Stimulated activated CD8-positive, alpha-beta memory T cell treated with anti-CD3 and anti-CD28 coated beads, Interleukin-15, amount 100 ng/mL, for 24 hours (primary cell): ENCODE measurements around the gene IFT27.
"Not testable (repeated sequence)": the region's sequence is repeated elsewhere in the genome, so short reads cannot be mapped to it uniquely, and the experiment has no call there.

ENCODE experiments used
- DNase-seq: peaks from one replicate; pipeline ENCODE4 v3.0.0-alpha.2; 2020; ENCODE audit warnings: low read depth

Gene IFT27

DNA sequence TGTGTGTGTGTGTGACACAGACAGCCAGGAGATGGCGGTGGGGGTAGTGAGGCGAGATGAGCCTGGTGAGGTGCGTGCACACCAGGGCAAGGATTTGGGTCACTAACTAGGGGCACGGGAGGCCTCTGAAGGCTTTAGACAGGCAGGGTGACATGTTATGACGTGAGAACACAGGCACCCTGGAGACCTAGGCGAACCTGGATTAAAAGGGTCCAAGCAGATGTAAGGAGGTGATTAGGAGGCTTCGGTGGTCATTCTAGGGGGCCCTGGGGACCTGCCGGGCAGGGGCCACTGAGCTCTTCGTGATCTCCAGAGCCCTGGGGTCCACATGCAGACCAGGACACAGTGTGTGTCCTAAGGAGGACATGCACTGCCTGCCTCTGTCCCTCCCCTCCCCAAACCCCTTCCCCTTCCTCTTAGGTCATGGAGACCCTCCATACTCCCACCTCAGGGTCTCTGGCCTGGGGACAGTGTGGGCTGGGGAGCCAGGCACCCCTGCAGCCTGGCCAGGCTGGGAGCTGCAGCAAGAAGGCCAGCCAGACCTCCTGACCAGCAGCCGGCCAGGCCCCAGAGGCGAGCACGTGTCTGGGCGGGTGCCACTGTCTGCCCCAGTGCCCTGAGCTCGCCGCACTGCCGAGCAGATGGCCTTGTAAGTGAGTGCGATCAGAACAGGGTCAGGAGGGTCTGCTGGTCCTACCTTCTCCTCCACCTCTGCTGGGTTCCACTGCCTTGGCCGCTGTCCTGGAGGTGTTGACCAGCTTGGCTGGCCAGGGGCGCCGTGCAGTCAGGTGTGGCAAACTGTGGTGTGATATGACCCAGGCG, 32.1 kb downstream of the IFT27 start:
- DNase-seq: no peak

DNA sequence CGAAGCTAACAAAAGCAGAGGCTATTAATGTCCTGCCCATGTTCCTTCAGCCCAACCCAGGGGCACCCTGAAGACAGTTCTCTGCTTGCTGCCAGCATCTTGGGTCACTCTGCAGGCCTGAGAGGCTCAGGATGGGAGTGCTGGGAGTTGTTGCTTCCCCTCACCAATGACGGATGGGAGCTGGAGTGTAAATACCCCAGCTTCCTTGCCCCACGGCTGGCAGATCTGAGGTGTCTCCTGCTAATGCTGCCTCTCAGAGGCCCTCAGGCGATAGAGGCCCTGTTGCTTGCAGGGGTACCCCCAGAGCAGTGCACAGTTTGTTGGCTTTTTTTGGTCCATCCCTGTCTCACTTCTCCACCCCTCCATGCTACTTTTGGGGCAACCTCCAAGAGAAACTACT, 32.9 kb downstream of the IFT27 start:
- DNase-seq: no peak

DNA sequence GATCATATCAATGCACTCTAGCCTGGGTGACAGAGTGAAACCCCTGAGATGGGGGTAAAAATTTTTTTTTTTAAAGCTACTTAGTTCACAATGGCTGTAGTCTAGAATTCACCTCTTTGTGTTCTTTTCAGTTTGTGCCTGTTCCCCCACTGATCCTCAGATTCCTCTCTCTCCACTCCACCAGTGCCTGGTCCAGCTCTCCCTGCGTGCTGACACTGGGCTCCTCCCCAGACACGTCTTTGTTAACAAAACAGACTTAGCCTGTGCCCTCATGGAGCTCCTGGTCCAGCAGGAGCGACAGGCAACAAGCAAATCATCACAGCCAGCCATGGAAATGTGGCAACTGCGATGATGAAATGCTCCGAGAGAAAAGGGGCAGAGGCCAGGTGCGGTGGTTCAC, 34.0 kb downstream of the IFT27 start:
- DNase-seq: no peak

DNA sequence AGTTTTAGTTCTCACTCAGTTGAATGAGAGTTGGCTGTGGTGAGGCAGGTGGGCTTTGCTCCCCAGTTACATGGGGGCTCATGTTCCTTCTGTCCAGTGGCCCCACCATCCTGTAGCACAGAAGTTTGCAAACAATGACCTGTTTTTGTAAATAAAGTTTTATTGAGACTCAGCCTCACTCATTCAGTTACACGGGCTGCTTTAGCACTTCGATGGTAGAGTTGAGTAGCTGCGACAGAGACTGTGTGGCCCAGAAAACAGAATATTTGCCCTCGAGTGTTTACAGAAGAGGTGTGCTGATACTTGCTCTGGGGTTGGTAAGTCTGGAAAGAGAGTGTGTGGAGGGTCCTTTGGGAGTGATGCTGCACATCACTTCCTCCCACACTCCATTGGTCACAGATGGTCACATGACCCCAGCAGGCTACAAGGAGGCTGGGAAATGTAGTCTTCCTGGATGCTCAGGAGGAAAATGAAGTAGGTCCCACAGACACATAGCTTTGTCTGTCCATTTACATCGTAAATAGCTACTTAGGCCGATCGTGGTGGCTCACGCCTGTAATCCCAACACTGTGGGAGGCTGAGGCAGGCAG, 34.6 kb downstream of the IFT27 start:
- DNase-seq: no peak

GRCh38 chr22:36740716-36741115, 35.2 kb downstream of the IFT27 start:
- DNase-seq: no peak

- DNase-seq: no peak
Measured at GRCh38 chr22:36739185-36739584, 36.7 kb downstream of the IFT27 start.

DNA sequence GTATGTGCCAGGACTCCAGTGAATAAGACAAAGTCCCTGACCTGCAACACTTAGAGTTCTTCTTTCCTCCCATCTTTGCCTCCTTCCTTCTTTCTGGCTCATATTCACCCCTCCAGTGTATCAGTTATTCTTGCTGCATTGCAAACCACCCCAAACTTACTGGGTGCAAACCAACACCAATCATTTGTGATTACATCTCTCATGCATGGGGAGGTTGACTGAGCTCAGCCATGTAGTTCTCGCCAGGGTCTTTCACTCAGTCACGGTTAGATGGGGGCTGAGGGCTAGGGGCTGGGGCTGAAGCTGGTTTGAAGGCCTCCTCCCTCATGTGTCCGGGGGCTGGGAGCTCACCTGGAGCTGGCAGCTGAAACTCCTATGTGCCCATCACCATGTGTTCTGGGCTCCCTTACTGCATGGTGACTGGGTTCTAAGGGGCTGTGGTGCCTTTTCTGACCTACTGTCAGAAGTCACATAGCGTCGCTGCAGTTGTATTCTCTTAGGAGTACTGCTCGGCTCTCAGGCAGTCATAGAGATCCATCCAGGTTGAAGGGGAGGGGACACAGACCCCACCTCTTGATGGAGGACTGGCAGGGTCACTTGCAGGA, 37.4 kb downstream of the IFT27 start:
- no peak for DNase-seq

GRCh38 chr22:36737776-36738175, 38.1 kb downstream of the IFT27 start:
- DNase-seq: no peak

- DNase-seq: no peak
Measured at GRCh38 chr22:36736701-36737320, 39.1 kb downstream of the IFT27 start.

DNA sequence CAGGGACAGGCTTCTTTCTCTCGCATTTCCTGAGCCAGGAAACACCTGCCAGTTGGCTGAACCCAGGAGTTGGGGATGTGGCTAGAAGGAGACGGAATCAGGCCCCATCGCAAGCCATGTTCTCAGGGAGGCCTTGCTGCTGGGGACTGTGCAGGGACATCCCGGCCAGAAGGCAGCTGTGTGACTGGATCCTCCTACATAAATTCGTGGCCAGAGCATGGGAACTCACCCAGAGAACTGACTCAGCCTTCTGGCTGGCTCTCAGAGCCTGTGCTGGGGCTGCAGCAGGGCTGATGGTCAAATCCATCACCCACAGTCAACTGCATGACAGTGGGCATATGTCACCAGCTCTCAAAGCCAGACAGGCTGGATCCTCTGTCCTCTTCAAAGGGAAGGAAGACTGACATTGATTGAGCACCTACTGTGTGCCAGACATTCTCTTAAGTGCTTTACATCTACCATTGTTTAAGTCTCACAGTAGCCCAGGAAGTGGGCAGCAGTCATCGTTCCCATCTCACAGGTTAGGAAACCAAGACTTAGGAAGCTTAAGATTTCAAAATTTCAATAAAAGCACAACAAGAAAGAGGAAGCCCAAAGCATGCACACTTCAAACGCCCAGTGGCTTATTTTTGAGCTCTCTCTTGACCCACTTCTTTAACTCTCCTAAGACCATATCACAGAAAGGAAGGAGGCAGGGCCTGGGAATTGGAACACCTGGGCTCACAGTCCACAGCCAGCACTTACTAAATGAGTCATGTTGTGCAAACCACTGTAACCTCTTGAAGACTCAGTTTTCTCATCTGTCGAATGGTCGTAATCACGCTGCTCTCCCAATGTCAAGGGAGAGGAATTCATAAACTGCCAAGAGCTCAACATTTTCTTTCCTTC, 41.5 kb downstream of the IFT27 start:
- DNase-seq: no peak

GRCh38 chr22:36733271-36733670, 42.6 kb downstream of the IFT27 start:
- DNase-seq: no peak

- DNase-seq: no peak
Measured at GRCh38 chr22:36732609-36733008, 43.3 kb downstream of the IFT27 start.

DNA sequence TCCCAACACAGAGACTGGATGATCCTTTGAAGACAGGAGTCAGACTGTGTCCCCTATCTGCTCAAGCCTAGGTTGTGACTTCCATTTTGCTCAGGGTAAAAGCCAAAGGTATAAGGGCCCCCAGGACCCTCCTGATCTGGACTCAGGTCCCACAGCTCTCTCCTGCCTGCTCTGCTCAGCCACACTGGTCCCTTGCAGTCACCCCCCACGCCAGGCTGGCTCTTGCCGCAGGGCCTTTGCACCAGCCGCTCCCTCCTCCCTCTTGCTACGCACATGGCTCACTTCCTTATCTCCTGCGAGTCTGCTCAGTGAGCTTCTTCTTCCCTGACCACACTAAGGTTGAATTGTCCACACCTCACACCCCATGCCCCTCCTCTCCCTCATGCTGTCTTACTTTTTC, 44.0 kb downstream of the IFT27 start:
- DNase-seq: no peak

- DNase-seq: not testable (repeated sequence)
Measured at GRCh38 chr22:36731321-36731720, 44.6 kb downstream of the IFT27 start.

- no peak for DNase-seq
Measured at GRCh38 chr22:36730176-36730858, 45.6 kb downstream of the IFT27 start.

DNA sequence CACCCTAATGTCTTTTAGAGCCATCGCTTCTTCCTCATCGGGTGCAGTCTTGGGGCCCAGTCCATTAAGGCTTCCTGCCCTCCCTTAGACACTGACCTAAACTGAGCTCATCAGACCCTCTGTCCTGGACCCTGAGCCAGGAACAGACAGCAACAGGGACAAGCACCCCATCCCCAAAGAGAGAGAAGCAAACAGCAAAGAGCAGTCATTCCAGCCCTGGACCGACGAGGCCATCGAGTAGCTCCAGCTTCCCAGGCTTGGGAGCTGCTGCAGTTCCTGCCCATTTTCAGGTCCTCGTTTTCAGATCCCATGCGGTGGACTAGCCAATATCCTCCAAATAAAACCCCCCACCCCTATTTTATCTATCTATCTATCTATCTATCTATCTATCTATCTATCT, 46.6 kb downstream of the IFT27 start:
- no peak for DNase-seq

DNA sequence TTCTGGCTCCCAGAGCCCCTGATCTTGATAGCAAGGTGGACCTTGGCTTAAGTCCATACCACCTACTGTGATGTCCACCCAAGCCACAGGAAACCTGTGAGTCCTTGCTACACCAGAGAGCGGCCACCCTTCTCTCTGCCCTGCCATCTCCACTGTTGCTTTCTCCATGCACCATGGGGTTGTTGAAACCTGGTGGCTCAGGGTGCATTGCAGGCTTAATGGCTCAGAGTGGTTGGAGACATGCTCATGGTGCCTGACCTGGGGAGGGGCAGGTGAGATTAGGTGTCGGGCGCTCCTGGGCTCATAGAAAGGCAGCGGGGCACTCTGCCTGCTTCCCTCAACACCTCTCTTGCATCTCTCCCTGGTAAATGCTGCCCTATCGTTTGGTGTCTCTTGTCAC, 47.4 kb downstream of the IFT27 start:
- DNase-seq: no peak

- DNase-seq: no peak
Measured at GRCh38 chr22:36727927-36728488, 47.9 kb downstream of the IFT27 start.

GRCh38 chr22:36727110-36727509, 48.8 kb downstream of the IFT27 start:
- DNase-seq: no peak

DNA sequence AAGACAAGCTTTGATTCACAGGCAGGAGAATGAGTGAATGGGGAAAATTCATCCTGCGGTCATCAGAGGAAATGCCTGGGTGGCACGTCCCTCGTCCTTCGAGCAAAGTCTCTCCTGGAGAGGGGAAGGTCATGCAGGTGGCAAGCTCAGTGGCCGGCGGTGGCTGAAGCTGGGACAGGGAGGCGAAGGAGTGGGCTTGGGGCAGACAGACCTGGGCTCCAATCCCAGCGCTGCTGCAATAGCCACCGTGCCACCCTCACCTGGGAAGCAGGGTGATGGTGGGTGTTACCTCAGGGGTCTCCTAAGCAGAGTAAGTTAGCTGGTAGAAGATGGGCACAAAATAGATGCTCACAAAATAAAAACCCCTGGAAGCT, 49.9 kb downstream of the IFT27 start:
- DNase-seq: no peak

GRCh38 chr22:36725366-36726006, 50.4 kb downstream of the IFT27 start:
- DNase-seq: no peak
